ENCODE data around the gene NSUN2.
"Not testable (repeated sequence)": the region's sequence is repeated elsewhere in the genome, so short reads cannot be mapped to it uniquely, and the experiment has no call there.

The NSUN2 gene

DNA sequence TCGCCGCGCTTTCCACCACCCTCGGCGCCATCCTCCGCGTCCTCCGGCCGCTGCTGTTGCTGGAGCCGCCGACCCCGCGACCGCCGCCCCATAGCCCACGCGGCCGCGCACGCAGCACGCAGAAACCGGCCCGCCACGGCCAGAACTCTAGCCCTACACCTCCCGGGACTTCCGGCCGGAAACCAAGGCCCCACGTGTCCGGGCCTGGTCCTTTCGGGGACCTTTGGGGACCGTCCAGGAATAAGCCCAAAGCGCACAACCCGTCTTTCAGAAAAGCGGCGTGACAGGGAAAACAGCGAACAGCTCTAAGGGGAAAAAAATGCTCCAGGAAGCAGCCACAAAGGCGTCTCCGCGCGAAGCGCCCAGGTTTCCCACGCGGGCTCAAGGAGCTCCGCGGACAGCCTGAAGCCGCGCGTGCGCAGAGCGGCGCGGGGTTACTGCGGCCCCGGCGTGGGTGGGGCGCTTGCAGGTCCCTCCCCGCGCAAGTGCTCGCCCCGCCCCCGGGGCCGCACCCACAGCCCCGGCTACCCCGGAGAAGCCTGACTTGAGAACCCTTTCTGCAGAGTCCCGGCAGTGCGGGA, at the start of gene NSUN2, which contains the start of gene SRD5A1:
NSUN2 (minus strand) TSS at position 157 of the 581 bp plus-strand sequence; CDS start at position 92, 65 bp downstream.
SRD5A1 (plus strand) TSS at position 553 of the 581 bp plus-strand sequence. CDS start 137 bp downstream, outside the sequence.
- DNase-seq (ENCODE audit: low spot score), result peak; percentile 93

DNA sequence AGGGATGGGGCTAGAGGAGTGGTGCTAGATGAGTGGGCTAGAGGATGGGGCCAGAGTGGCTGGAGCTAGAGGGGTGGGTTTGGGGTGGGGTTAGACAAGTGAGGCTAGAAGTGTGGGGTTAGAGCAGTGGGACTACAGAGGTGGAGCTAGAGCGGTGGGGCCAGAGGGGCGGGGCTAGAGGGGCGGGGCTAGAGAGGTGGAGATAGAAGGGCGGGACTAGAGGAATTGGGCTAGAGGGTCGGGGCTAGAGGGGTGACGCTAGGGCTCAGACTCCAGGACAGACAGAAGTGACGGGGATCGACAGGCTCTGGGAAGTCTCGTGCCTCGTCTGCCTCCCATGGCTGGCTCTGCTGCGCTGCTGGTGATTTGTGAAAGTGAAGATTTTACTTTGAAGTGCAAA, 49.4 kb upstream of the NSUN2 start:
- DNase-seq (ENCODE audit: low spot score), result no peak

DNA sequence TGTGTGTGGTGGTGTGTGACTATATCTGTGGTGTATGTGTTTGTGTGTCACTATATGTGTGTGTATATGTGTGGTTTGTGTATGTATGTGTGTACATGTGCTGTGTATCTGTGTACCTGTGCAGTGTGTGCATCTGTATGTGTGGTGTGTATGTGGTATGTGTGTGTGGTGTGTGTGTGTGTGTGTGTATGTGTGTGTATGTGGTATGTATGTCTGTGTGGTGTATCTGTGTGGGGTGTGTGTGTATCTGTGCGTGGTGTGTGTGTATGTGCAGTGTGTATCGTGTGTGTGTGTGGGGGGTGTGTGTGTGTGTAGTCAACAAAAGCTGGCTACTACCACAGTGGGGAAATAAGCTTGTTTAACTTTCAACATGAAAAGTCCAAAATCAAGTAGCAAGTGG, 48.8 kb upstream of the NSUN2 start:
- no peak for DNase-seq (ENCODE audit: low spot score)

DNA sequence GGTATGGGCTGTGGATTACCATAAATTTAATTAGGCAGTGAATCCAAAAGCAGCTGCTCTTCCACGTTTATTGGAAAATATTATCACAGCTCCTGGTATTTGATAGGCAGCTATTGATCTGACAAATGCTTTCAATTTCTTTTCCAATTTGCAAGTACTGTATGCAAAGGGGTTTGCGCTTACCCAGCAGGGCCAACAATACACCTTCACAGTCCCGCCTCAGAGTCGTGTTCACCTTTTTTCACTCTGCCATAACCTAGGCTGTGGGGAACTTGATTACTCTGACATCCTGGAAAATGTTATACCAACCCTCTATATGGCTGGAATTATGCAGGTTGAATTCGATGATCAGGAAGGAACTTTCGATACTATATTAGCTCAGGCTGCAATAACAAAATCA, 48.1 kb upstream of the NSUN2 start:
- no peak for DNase-seq (ENCODE audit: low spot score)

DNA sequence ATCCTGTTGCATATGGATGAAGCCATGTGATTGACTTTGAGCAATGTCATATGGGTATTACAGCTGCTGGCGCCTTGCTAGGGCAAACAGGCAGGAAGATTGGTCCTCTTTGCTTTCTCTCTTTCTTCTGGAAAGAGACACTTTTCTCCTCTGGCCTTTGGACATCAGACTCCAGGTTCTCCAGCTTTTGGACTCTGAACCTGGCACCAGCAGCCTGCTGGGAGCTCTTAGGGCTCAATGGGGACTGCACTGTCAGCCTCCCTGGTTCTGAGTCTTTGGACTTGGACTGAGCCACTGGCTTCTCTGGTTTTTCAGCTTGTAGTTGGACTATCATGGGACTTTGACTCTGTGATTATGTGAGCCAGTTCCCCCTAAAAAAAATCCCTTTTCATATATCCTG, 45.5 kb upstream of the NSUN2 start:
- DNase-seq (ENCODE audit: low spot score), result no peak

DNA sequence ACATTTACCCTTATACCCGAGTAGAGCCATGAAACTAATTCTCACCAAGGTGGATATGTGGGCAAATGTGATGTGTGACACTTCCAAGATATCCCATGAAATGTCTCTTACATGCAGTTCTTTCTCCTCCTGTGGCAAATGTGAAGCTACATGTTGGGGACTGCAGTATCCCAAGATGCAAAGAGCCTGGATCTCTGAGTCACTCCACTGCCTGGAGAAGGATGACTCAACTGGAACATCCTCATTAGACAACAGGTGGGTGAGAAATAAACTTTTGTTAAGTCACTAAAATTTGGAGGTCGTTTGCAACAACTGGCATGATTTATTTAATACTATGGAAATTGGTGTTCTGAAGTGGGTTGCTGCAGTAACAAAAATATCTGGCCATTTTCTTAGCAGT, 43.9 kb upstream of the NSUN2 start:
- DNase-seq (ENCODE audit: low spot score), result peak; percentile 64

DNA sequence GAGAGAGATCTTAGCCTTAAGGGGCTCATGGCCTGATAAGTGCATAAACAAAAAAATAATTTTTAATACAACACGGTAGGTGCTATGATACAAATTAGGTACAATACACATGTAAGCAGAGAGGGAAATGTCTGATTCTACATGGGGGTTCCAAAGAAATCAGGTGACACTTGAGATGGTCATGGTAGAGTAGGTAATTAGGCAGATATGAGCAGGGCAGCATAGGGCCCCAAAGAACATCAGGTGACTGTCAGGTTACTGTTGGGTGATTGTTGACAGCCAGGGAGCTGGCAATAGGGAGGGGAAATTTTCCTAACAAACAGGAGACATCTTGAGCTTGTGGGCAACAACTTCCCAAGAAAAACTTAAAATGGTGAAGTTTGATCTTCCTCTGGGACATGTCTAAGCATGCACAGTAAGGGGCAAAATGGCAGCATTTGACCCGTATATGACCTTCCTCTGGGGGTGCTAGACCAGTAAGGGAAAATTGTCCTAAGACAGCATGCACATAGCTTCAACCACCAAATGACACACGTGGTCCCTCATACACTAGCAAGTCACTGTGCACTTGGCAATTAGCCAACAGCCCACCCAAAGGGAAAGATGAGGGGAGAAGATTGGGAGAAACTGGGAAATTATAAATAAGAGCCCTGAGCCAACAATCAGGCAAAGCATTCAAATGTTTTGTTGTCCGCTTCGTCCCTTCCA, 43.1 kb upstream of the NSUN2 start:
- no peak for DNase-seq (ENCODE audit: low spot score)

DNA sequence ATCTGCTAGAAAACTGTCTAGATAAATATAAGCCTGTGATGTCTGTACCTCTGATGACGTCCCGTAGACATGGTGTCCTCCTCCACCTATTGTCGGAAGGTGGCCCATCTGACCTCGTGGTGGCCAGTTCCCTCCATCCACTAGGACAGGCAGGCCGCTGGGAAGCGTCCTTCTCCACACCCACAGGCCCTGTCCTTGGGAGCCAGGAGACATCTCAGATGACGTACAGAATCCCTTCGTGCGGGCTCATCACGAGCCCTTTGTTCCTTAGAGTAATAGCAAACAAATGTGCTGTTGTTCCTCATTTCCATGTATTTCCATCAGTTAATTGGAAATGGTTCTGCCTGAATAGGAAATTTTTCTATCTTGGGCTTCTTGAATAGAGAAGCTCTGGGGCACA, 42.0 kb upstream of the NSUN2 start:
- no peak for DNase-seq (ENCODE audit: low spot score)

DNA sequence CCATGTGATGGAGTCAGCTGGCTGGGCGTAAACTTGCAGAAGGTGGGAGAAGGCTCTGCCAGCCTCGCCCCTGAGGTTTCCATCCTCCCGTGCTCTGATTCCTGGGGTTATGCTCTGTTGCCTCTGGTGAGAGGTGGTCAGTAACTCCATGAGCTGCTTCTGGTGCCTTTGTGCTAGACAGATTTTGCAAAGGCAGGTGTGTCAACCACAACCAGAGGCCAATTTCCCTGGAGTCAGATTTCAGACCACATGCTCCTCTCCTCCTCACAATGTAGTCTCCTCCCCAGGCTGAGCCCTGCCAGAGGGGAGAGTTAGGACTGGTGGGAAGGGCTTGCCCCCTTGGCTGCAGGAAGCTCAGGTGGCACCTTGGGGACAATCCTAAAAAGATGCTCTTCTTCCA, 41.6 kb upstream of the NSUN2 start:
- DNase-seq (ENCODE audit: low spot score), result no peak

DNA sequence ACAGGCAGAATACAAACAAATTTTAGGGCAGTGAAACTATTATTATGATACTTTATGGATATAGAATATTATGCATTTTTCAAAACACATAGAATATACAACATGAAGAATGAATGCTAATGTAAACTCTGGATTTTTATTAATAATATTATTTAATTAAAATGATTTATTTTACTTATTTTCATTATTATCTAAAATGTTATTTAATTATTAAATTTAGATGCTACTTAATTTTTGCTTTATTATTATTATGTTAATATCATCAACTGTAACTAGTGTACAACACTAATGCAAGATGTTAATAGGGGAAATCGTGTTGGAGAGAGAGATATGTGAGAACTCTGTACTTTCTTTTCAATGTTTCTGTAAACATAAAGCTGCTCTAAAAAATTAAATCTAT, 41.1 kb upstream of the NSUN2 start:
- DNase-seq (ENCODE audit: low spot score), result no peak

DNA sequence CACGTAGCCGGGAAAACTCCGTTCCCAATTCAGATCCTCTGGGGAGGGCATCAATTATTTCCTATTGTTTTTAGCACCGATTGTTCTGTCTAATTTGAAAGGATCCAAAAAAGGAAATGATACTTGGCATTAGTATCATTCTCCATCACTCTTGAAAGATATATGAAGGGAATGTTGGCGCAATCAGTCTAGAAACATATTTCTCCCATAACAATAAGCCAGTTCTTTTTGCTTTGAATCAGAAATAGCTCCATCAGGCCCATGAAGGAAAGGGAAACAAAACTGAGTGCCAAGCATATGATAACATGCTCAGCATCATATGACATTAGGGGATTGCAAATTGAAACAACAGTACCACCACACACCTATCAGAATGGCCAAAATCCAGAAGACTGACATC, 40.2 kb upstream of the NSUN2 start:
- DNase-seq (ENCODE audit: low spot score), result no peak

DNA sequence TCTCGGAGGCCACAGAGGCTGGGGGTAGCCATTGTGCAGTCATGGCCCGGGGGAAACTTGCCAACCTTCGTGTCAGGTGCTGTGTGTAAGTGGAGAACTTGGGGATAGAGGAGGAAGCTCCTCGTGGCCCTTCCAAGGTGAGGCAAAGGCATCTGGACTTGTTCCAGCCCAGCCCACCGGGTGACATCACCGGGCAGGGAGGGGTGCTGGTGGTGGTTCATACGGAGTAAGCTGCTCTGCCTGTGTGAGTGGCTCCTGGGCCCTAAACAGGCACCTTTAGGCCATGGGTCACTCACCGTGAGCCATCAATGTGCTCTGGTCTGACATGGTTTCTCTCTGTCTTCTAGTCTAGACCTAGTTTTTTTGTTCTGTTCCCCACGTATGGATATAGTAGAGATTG, 35.9 kb upstream of the NSUN2 start:
- not testable (repeated sequence) for DNase-seq (ENCODE audit: low spot score)

DNA sequence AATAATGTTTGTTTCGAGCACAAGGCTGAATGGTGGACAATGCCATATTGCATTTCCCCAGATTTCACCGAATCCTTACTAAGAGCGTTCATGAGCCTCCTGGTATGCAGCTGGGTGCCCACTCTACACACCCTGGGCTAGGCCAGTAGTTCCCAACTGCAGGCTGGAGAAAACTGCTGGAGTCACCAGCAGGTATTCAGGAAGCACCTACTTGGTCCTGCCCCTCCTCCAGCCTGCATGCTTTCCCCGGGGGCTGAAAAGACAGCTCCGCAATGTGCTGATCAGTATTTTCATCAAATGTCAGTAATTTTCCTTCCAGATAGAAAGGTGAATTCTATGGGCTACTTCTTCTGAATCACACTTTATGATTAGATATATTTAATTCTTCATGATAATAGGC, 34.8 kb upstream of the NSUN2 start:
- DNase-seq (ENCODE audit: low spot score), result no peak

DNA sequence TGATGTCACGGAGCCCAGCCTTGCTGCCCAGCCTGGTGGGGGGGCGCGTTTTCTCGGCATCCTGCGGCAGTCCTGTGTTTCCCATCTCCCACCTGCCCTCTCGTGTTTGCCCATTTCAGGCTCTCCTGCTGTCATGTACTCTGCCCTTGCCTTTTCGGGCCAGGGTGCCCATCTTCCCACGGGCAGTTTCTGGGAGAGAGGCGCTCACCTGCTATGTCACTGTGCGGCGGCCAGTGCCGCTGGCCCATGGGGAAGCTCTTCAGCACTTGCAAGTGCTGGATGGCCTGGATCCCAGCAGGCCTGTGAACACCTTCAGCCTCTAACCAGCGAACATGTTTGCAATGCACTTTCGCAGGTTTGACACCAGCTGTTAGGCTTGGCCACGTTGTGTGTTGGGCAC, 33.9 kb upstream of the NSUN2 start:
- DNase-seq (ENCODE audit: low spot score), result no peak

DNA sequence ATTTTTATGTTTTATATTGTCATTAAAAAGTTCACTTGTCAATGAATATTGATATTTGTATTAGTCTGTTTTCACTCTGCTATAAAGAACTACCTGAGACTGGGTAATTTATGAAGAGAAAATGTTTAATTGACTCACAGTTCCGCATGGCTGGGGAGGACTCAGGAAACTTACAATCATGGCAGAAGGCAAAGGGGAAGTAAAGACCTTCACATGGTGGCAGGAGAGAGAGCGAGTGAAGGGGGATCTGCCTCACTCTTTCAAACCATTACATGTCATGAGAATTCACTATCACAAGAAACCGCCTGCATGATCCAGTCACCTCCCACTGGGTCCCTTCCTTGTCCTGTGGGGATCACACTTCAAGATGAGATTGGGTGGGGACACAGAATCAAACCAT, 27.8 kb upstream of the NSUN2 start:
- no peak for DNase-seq (ENCODE audit: low spot score)

DNA sequence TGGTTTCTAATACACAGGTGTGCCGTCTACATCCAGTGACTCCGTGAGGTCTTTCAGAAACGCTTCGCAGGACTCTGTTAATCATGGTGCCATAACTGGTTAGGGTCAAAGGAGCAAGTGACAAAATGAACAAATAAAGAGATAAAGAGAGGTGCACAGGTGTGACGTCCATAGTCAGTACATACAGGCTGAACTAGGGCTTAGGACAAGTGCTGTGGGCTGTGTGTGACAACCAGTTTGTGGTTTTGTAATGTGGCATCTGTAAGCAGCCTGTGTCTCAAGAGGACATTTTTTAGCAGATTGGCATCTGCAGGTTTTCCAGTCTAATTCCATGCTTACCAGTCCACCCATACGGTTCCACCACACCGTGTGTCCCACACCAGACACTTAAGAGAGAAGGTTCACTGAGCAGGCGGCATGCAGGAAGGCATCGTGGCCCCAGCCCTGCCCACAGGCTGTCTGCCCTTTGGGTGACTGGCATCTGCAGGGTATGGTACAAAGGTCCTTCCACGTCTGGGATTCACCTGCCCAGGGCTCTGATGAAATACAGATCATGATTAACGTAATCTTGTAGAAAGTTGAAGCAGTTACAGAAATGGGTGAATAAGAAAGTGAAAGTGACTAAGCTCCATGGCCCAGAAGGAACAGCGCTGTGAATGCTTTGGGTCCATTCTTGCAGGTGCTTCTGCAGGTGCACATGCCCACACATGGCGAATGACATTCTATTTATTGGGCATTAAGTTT, 27.3 kb upstream of the NSUN2 start:
- DNase-seq (ENCODE audit: low spot score), result peak; percentile 87

DNA sequence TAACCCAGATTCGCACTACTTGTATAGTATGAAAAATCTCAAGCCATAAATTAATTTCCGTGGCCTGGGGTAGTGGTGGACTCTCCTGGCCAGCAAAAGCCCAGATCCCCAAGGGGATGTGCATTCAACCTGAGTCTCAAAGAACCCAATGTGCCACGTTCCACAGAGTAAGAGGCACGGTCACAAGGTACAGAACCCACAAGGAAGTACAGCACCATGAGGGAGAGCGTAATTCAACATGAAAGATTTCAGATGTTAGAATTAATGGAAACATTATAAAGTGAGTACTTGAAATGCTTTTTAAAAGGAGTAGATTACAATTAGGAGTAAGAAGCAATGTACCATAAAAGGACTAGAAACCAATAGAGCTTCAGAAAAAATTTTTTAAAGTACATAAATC, 23.8 kb upstream of the NSUN2 start:
- DNase-seq (ENCODE audit: low spot score), result no peak

DNA sequence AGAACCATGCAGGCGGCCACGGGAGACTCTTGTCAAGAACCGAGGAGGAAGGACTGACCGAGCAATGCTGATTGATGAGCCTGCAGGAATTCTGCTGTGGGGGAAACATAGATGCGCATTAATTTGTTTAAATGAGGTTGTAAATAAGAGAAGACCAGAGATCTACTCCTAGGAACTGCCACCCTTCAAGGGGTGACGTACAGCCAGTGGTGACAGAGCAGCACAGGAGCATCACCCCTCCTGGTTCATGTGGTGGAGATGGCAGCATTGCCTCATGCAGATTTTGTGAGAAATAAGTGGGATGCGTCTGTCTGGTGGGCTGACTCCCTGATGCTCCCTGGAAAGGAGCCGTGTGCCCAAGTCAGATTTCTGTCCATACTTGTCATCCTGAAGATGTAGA, 22.6 kb upstream of the NSUN2 start:
- no peak for DNase-seq (ENCODE audit: low spot score)

DNA sequence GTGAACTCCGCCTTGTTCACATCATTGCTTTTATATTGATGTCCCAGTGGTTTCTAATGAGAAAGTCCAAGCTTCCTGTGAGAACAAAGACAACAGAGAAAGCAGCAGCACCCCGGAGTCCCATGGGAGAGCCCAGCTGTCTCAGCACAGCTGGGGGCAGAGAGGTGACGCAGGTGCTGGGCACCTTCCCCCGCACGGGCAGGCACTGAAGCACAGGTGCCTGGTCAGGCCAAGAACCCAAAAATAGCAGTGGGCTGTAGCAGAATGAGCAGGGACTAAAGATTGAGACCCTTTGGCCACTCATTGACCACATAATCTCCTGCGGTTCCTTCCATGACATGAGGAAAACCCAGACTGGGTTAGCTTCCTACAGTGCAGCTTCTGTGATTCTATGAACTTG, 19.2 kb upstream of the NSUN2 start:
- no peak for DNase-seq (ENCODE audit: low spot score)

DNA sequence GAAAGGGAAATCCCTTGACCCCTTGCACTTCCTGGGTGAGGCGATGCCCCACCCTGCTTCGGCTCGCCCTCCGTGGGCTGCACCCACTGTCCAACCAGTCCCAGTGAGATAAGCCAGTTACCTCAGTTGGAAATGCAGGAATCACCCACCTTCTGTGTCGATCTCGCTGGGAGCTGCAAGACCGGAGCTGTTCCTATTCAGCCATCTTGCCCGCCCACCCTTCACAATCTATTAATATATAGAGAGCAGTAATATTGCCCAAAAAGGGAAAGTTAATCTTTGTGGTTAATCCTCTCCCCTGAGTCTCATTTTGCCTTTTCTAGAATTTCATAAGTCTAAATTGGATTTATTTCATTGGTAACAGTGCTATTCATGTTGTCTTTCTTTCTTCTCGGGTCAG, 16.8 kb upstream of the NSUN2 start:
- no peak for DNase-seq (ENCODE audit: low spot score)

DNA sequence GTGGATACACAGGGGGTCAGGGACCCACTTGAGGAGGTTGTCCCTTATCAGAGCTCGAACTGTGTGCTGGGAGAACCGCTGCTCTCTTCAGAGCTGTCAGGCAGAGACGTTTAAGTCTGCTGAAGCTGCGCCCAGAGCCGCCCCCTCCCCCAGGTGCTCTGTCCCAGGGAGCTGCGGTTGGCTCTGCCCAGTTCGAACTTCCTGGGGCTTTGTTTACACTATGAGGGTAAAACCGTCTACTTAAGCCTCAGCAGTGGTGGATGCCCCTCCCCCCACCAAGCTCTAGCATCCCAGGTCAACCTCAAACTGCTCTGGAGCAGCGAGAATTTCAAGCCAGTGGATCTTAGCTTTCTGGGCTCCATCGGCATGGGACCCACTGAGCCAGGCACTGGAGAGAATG, 16.3 kb upstream of the NSUN2 start:
- no peak for DNase-seq (ENCODE audit: low spot score)

DNA sequence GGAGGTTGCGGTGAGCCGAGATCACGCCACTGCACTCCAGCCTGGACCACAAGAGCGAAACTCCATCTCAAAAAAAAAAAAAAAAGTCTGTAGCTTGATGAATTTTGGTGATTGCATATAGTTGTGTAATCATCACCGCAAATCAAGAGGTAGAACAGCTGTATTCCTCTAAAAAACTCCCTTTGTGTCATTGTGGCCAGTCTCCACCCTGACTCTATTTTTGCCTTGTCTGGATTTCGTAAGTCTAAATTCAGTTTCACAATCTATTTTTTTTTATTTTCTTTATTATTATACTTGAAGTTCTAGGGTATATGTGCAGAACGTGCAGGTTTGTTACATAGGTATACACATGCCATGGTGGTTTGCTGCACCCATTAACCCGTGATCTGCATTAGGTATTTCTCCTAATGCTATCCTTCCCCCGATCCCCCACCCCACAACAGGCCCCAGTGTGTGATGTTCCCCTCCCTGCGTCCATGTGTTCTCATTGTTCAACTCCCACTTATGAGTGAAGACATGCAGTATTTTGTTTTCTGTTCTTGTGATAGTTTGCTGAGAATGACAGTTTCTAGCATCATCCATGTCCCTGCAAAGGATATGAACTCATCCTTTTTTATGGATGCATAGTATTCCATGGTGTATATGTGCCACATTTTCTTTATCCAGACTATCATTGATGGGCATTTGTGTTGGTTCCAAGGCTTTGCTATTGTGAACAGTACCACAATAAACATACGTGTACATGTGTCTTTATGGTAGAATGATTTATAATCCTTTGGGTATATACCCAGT, 12.9 kb upstream of the NSUN2 start:
- not testable (repeated sequence) for DNase-seq (ENCODE audit: low spot score)

Measured in kidney tubule cell (primary cell).